Subcutaneous adipose tissue (tissue), 4 donors: ENCODE measurements around the gene KCTD12. TPM values are rescaled to one million over a fixed set of nuclear protein-coding genes. Genes with fewer than 3 reads are reported as not detected.

Source experiments
- total RNA-seq, 4 donors: library from RNA; depleted of rRNA; stranded (reverse); fragments of >200 nt; gene quantifications; one replicate each; pipeline ENCODE4 v1.1.0, GENCODE V29; 2016
- TF ChIP-seq, protein P1 (sequence below): fragments of 450-650 bp; IDR thresholded peaks from one replicate; pipeline ENCODE4 v1.5.1; 2016; ENCODE audit warnings: low read depth, mild to moderate bottlenecking, control low read depth, antibody characterized with exemption, moderate library complexity

The KCTD12 gene
- total RNA-seq, 4 donors from 2014 or later, result 114 to 211 (median 151) TPM

DNA sequence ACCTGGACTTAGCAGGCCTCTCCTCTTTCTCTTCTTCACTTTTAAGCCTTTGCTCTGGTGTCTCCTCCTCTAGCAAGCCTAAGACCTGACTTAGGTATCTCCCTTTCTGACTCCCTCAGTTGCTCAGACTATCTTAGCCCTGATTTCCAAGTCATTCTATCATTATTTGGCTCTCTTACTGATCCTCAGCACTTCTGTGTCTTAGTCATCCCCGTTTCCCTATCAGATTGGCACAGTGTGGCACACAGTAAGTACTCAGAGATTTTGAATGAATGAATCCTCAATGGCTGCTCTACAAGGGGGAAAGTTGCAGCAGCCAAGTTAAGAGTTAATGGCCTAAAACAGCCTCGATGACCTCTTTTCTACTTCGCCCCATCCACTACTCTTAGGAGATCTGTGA, 8.2 kb downstream of the KCTD12 start:
- TF ChIP-seq, protein P1, sequence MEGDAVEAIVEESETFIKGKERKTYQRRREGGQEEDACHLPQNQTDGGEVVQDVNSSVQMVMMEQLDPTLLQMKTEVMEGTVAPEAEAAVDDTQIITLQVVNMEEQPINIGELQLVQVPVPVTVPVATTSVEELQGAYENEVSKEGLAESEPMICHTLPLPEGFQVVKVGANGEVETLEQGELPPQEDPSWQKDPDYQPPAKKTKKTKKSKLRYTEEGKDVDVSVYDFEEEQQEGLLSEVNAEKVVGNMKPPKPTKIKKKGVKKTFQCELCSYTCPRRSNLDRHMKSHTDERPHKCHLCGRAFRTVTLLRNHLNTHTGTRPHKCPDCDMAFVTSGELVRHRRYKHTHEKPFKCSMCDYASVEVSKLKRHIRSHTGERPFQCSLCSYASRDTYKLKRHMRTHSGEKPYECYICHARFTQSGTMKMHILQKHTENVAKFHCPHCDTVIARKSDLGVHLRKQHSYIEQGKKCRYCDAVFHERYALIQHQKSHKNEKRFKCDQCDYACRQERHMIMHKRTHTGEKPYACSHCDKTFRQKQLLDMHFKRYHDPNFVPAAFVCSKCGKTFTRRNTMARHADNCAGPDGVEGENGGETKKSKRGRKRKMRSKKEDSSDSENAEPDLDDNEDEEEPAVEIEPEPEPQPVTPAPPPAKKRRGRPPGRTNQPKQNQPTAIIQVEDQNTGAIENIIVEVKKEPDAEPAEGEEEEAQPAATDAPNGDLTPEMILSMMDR, result no peak

DNA sequence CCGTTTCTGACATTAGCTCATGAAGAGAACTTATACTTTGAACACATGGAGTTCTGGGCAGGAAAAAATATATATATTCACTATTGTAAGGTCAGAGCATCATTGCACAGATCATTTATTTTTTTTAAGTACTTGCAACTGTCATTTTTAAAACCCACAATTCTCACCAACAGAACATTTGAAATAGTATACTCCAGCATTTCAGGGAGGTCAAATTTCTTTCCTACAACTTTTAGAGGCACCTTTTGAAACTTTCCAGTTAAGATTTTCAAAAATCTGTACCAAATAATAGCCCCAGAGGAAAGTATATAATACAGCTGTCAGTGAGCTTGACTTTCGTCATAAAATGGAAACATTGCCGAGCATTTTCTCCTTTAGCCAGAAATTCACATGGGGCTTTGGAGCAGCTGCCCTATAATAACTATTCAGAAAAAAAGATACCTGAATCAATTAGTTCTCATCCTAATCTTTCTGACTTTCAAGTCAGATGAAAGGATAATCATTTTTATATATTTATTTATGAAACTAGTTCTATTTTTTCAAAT, 10.9 kb downstream of the KCTD12 start:
- TF ChIP-seq, protein P1, result no peak

DNA sequence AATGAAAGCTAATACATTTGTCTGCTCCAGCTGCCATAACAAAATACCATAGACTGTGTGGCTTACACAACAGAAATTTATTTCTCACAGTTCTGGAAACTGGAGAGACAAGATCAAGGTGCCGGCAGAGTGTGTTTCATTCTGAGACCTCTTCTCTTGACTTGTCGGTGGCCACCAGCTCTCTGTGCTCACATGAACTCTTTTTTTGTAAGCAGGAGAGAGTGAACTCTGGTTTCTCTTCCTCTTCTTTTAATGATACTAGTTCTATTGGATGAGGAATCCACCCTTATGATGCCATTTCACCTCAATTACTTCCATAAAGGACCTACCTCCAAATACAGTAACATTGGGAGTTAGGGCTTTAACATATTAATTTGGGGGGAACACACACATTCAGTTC, 11.7 kb downstream of the KCTD12 start:
- TF ChIP-seq, protein P1, result no peak

DNA sequence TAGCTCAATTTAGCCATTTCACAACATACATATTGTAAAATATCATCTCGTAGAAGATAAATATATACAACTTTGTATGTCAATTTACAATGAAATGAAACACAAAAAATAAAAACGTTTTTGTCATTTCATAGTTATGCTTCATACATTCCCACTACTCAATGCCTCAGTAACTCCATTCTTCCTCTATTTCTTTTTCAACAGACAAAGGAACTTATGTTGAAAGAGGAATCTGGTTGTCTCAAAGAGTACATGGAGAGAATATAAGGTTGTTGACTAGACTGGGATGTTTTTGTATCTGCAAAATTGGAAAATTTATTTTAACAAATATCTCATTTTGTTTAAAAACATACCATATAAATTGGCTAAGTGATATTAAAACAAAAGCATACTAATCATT, 12.8 kb downstream of the KCTD12 start:
- TF ChIP-seq, protein P1, result no peak

DNA sequence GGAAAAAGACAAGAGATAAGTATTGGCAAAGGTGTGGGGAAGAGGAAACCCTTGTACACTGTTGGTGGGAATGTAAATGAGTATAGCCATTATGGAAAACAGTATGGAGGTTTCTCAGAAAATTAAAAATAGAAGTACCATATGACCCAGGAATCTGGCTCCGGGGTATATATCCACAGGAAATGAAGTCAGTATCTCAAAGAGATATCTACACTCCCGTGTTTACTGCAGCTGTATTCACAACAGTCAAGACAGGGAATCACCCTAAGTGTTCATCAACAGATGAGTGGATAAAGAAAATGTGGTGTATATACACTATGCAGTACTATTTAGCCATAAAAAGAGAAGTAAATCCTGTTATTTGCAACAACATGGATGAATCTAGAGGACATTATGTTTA, 13.5 kb downstream of the KCTD12 start:
- TF ChIP-seq, protein P1, result no peak

DNA sequence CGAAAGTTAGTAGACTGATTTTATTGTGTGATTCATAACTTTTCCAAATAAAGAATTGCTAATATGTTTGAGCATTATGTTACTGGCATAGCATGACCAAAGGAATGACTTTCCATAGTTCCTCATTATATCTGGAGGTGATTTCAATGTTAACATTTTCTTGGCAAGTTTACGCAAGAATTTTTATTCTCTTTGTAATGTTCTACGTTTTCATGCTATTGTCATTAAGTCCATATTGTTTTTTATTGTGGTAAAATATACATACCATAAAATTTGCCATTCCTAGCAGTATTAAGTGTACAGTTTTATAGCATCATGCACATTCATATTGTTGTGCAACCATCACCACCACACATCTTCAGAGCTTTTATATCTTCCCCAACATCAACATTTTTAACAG, 14.8 kb downstream of the KCTD12 start:
- TF ChIP-seq, protein P1, result no peak

DNA sequence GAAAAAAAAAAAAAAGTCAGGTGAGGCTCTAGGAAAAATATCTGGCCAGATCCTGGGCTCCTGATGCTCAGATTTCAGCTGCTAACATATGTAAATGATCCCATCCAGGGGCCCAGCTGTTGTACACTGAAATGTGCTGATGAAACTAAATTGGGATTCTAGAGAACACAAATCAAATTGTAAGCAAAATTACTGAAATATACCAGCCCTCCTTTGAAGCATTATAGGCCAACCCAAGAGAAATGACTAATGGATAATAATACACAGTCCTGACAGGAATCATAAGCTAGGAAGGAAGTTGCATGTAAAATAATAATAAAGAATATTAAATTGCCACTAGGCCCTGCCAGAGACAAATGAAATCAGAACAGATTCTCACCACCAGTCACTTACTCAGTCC, 17.8 kb downstream of the KCTD12 start:
- TF ChIP-seq, protein P1, result no peak
